ENCODE measurements around the gene SLC2A9.

GRCh38 chr4:10020106-10020505 lies 1.2 kb downstream of the SLC2A9 start:
- no peak for TF ChIP-seq CTCF (IDR thresholded peaks at IDR 0.05; ENCODE audit: poor library complexity)
- TF ChIP-seq EZH2 (IDR thresholded peaks at IDR 0.05; ENCODE audit: borderline replicate concordance): no peak

All from hepatocyte (in vitro differentiated cells).